AG04450 (cell line): ENCODE results near the gene YWHAG. TPM values are rescaled to one million over a fixed set of nuclear protein-coding genes. Genes with fewer than 3 reads are reported as not detected.
"Not testable (repeated sequence)": the region's sequence is repeated elsewhere in the genome, so short reads cannot be mapped to it uniquely, and the experiment has no call there.

Source experiments
- CTCF ChIA-PET: fragments of 300-600, 350-600 bp; formaldehyde crosslinking; extraction: SDS; loops from one replicate; lab custom pipeline; 2022; ENCODE audit warnings: antibody characterized with exemption, inconsistent platforms; lab: Charles Lee
- POLR2A ChIA-PET: fragments of 350-600 bp; formaldehyde crosslinking; extraction: SDS; loops from one replicate; lab custom pipeline; 2021; ENCODE audit warnings: antibody characterized with exemption, inconsistent platforms; lab: Yijun Ruan, JAX
- DNase-seq: peaks from one replicate; pipeline ENCODE4 v3.0.0-alpha.2; 2011; ENCODE audit warnings: low read depth, low spot score
- H3K27ac ChIP-seq: one replicate; pipeline ENCODE4 v1.5.1; 2012; ENCODE audit warnings: low read depth, low read length, control low read depth
- H3K27me3 ChIP-seq: one replicate; pipeline ENCODE4 v1.6.0; 2012; ENCODE audit warnings: low read length; ENCODE audit not compliant: control insufficient read depth, insufficient read depth
- H3K4me3 ChIP-seq: 2 replicates; pipeline ENCODE4 v1.5.1; 2011; ENCODE audit warnings: mild to moderate bottlenecking, low read depth, low read length, control low read depth
- H3K9me3 ChIP-seq: 2 replicates; pipeline ENCODE4 v1.5.1; 2012; ENCODE audit warnings: low read length; ENCODE audit not compliant: control insufficient read depth, insufficient read depth
- CTCF ChIP-seq: IDR thresholded peaks from 2 replicates; pipeline ENCODE4 v1.5.1; 2011; ENCODE audit warnings: low read depth, low read length, control low read depth, inconsistent platforms
- polyA plus RNA-seq: library from polyadenylated mRNA; depleted of rRNA; stranded (reverse); fragments of >200 nt; gene quantifications from 2 replicates; pipeline ENCODE4 v1.2.3, GENCODE V29; 2011

YWHAG gene
- polyA plus RNA-seq, 1 experiment: 91.6 TPM

- ChIA-PET POLR2A (no interaction called here), CTCF (no interaction called here)
- H3K4me3 ChIP-seq: no peak overlapping the region
- TF ChIP-seq CTCF: no peak
- DNase-seq: no peak
- no peaks in the 10 kb centered on the region for H3K27me3 ChIP-seq
- H3K27ac ChIP-seq: no peak overlapping the region
- H3K9me3 ChIP-seq: no peaks in the 10 kb centered on the region; the same call in 1 of the 2 replicates
Observed at GRCh38 chr7:76390092-76390491, 31.3 kb upstream of the YWHAG start.

GRCh38 chr7:76387789-76388188 lies 29.0 kb upstream of the YWHAG start:
- POLR2A ChIA-PET, H3K27me3 ChIP-seq, H3K4me3 ChIP-seq, DNase-seq, H3K27ac ChIP-seq, H3K9me3 ChIP-seq, CTCF ChIA-PET: not testable (repeated sequence)

- DNase-seq: no peak
- Histone ChIP-seq H3K4me3 (no peak overlapping the region), H3K27ac (no peak overlapping the region), H3K9me3 (no peaks in the 10 kb centered on the region; the same call in 1 of the 2 replicates), H3K27me3 (no peaks in the 10 kb centered on the region)
- no peak for TF ChIP-seq CTCF
- POLR2A ChIA-PET: no interaction called here
- CTCF ChIA-PET: interaction anchor here (0.6 kb wide), 1 partner anchor 59 kb away, joined by 5 read pairs; no protein-coding TSS in a partner anchor
Observed at GRCh38 chr7:76386691-76387260, 28.0 kb upstream of the YWHAG start.

GRCh38 chr7:76383089-76383944 lies 24.5 kb upstream of the YWHAG start:
- DNase-seq: no peak
- POLR2A ChIA-PET: no interaction called here
- no peak for TF ChIP-seq CTCF
- no peaks in the 10 kb centered on the region for H3K27me3 ChIP-seq
- no peak overlapping the region for H3K4me3 ChIP-seq
- no peak overlapping the region for H3K27ac ChIP-seq
- no peaks in the 10 kb centered on the region for H3K9me3 ChIP-seq
- CTCF ChIA-PET: no interaction called here

GRCh38 chr7:76381814-76382213 lies 23.0 kb upstream of the YWHAG start:
- POLR2A ChIA-PET: no interaction called here
- no peak overlapping the region for H3K4me3 ChIP-seq
- DNase-seq: no peak
- H3K27me3 ChIP-seq: no peaks in the 10 kb centered on the region
- H3K27ac ChIP-seq: no peak overlapping the region
- H3K9me3 ChIP-seq: no peaks in the 10 kb centered on the region
- peak; percentile 37 for TF ChIP-seq CTCF
- CTCF ChIA-PET: no interaction called here
